VCaP (cell line): ENCODE results near the gene APPL2.
"Not testable (repeated sequence)": the region's sequence is repeated elsewhere in the genome, so short reads cannot be mapped to it uniquely, and the experiment has no call there.

ENCODE experiments used
- H3K27ac ChIP-seq: fragments of 450-650 bp; 2 replicates; pipeline ENCODE4 v1.5.1; 2017
- CTCF ChIP-seq: fragments of 450-650 bp; conservative IDR thresholded peaks from 2 replicates; pipeline ENCODE4 v1.5.1; 2017; ENCODE audit warnings: mild to moderate bottlenecking, moderate library complexity

APPL2 gene

DNA sequence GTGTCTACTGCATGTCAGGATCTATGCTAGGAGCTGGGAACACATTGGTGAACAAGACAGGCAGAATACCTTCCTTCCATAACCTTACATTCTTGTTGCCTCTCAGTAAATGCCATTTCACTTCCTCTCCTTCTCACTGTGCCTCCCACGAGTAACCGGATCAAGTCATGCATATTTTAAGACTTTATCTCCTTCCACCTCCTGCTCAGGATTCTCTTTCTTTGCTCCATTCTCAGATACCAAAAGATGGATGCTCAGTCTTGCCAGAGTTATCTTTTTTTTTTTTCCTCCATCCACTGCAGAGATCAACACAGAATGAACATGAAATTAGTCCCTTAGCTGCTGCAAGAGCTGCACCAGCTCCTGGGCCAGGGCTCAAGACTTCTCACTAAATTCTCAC is 20.0 kb upstream of the APPL2 start:
- no peak for TF ChIP-seq CTCF
- no peak overlapping the region for H3K27ac ChIP-seq

GRCh38 chr12:105253866-105254513 is 18.0 kb upstream of the APPL2 start:
- no peak overlapping the region for H3K27ac ChIP-seq
- no peak for TF ChIP-seq CTCF

DNA sequence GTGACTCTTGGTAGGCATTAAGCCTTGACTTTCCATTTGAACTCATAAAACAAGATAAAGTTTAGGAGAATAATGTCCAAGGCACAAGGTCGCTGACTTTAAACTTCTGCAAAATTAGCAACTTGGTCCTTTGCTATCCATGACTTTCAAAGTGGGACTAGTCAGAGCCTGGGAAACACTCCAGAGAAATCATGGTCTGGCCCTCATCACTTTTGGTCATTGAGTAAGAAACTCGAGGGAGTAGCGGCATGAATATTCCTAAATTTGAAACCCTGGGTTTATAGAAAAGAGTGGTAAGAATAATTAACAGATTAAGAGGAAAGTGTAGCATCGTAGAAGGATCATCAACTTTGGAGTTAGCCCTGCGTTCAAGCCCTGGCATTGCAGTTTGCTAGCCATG is 16.9 kb upstream of the APPL2 start:
- no peak for TF ChIP-seq CTCF
- H3K27ac ChIP-seq = no peak overlapping the region

GRCh38 chr12:105245776-105246427 is 9.9 kb upstream of the APPL2 start:
- H3K27ac ChIP-seq = not testable (repeated sequence)

- TF ChIP-seq CTCF = no peak
- no peak overlapping the region for H3K27ac ChIP-seq
These were observed 9.3 kb upstream of the APPL2 start for GRCh38 chr12:105245291-105245690.

GRCh38 chr12:105240228-105240627 is 4.3 kb upstream of the APPL2 start:
- TF ChIP-seq CTCF = no peak
- H3K27ac ChIP-seq = no peak overlapping the region

DNA sequence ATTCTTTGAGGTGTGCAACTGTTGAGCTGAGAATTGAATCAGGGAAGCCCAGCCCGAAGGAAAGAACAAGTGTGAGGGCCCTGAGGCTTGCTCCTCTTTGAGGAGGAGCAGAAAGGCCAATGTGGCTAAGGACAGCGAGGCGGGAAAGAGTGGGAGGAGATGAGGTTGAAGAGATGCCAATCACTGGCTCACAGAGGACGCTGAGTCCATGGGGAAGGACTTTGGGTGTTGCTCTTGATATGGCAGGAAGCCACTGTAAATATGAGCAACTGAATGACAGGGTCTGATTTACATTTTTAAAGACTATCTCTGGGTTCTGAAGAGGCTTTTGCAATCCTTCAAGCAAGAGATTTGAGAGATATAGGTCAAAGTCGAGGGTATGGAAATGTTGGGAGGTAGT is 3.3 kb upstream of the APPL2 start:
- no peak overlapping the region for H3K27ac ChIP-seq
- TF ChIP-seq CTCF = no peak

DNA sequence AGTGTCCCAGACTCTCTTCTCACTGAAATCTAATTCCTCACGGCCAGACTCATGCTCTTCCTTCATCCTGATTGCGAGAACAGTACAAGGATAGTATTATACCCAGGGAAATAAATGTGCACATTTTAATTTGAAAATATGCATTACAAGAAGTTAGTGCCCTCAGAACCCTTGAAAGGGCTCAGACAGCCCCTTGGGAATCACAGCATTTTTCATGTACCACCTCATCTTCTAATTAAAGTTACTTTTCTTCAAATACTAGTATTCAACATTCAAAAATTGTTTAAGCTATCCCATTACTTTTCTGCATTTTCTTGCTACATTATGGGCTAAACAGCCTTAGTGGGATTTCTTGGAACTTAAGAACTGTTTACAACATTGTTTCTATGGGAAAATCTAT is 1.7 kb upstream of the APPL2 start:
- no peak for TF ChIP-seq CTCF
- H3K27ac ChIP-seq = no peak overlapping the region
